A549 treated with ZK216348 at 1 μM for 4 hours (cell line): ENCODE measurements around the gene PIAS1. TPM values are rescaled to one million over a fixed set of nuclear protein-coding genes. Genes with fewer than 3 reads are reported as not detected.

Experiments used
- total RNA-seq: library from RNA; stranded (reverse); fragments of 200-300 nt; extraction: Qiagen RNA extraction; gene quantifications from 5 replicates; pipeline ENCODE4 v1.2.3, GENCODE V29; 2022; ENCODE audit warnings: low read depth

The PIAS1 gene
- total RNA-seq: 17.1 to 21.7 TPM (median 19.5 TPM) in 5 replicates

DNA sequence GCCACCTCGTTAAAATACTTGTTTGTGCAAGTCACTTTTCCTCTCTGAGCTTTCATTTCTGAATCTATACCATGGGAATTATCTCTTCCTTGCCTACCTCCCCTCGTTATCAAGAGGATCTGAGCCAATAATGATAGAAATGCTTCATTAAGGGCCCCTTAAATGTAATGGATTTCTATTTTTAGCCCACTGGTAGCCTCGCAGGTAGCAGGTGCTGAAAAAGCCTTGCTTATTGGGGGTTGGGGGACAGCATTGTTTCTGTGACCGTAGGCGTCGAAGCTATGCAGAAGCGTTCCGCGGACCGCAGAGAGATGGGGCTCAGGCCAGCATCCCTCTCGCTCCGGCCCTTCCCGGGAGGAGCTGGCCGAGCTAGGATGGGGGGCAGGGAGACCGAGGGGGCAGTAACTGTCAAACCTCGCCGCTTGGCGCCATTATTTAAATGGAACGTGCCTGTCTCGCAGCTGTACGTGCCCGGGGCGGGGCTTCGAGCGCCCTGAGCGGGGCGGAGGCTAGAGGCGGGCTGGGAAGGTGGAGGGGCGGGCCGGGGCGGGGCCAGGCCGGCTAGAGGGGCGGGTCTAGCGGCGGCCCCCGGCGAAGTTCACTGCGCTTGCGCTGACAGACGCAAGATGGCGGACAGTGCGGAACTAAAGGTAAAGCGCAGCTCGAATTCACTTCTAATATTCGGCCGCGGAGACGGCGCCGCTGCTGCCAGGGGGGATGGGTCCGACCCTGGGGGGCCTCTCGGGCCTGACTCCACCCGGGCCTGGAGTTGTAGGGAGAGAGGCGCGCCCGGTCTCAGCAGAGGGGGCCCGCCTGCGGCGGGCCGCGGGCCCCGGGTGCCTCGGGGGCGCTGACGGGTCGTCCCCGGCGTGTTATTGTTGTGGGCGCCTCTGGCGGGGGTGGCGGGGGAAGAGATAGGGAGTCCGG, at the start of gene PIAS1:
Gene PIAS1 (plus strand): TSS at position 615 of the 927 bp plus-strand sequence. CDS start 12 bp downstream, at position 627.

DNA sequence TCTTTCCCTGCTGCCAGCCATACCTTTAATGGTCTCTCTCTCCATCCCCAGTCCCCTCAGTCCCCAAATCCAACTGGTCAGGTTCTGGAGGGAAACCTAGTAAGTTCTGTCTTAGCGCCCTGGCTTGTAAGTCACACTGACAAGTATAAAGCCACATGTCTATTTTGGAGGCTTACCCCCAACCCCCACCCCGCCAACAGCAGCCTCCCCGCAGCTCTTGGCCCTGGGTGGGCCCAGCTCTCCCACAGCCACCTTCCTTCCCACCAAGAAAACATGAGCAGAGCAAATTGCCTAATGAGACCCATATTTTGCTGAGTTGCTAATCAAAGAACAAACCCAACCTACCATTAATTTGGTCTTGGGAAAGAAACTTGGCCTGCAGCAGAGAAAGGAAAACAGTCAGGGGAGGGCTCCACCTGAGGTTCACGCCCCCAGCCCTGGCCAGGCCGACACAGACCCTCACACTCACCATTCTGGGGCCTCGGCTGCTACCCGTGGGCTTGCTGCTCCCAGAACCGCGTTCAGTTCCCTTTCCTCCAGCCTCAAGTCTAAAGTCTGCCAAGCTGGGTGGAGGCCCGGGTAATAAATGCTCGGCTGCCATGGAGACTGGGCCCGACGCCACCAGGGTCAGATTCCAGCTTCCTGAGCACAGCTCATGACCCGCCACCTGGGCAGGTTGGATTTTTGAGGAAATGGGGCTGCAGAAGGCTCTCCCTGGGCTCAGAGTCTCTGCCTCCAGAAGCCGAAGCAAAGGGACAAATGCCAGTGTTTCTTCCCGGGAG, 150.9 kb downstream of the PIAS1 start, which contains the start of gene CALML4:
Gene CALML4 (minus strand): TSS at position 557 of the 782 bp plus-strand sequence. CDS start 85 bp downstream, at position 472.

DNA sequence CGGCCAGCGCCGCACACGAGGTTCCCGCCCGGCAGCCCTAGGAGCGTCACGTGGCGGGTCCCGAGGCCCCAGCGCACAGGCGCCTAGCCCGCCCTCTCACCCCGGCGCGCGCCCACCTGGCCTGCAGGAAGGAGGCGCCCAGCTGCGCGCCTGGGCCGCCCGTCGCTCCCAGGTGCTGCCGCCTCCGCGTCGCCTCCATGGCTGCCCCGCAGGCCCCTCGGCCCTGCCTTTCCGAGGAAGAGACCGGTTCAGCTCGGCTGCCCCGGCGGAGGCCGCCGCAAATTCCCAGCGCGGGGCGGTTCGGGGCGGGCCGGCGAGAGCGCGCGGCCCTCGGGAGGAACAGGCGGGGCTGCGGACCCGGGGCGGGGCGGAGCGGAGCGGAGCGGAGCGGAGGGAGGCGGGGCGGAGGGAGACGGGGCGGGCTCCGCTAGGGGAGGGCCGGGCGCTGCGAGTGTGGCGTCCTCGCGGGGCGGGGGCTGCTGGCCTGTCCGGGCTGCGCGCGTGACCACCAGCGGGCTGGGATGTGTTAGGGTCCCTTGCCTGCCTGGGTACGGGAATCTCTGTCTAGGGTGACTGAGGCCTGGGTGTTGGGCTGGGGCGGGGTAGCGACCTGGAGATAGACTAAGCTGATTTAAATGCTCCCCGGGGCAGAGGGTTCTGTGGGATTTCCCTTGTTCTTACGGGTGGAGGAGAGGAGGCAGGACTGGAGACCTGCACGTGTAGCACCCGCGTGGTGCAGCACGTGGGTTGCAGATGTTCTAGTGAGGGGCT, 175.5 kb downstream of the PIAS1 start, which contains the start of gene CLN6:
Gene CLN6 (minus strand): TSS at position 343 of the 771 bp plus-strand sequence. CDS start 144 bp downstream, at position 199.

Other genes with a start within 250 kb of the PIAS1 start
- gene SKOR1, start 228.8 kb upstream of the PIAS1 start, total RNA-seq: 0.05 to 0.08 TPM (median 0.06 TPM) in 4 of 5 replicates, not detected in the other
- not detected in 5 replicates for gene RNU6-1, start 214.3 kb upstream of the PIAS1 start, total RNA-seq
- gene CALML4, start 151.0 kb downstream of the PIAS1 start, total RNA-seq: 6.7 to 9.2 TPM (median 8.0 TPM) in 5 replicates
- gene CLN6, start 175.4 kb downstream of the PIAS1 start, total RNA-seq: 51.3 to 88.3 TPM (median 83.2 TPM) in 5 replicates
- 15.6 to 29.5 TPM (median 25.3 TPM) in 5 replicates for gene FEM1B, start 223.4 kb downstream of the PIAS1 start, total RNA-seq